Astrocyte of the spinal cord (primary cell): Measurements from ENCODE around the gene DPM2.

Source experiments
- DNase-seq: peaks from one replicate; pipeline ENCODE4 v3.0.0; 2011; ENCODE audit warnings: low read depth, low spot score
- H3K4me3 ChIP-seq: 2 replicates; pipeline ENCODE4 v1.5.1; 2011; ENCODE audit warnings: low read depth, mild to moderate bottlenecking, low read length, moderate library complexity
- CTCF ChIP-seq: IDR thresholded peaks from 2 replicates; pipeline ENCODE4 v1.5.1; 2012; ENCODE audit warnings: low read depth, mild to moderate bottlenecking, low read length, inconsistent platforms
- in situ Hi-C: cut with HindIII; loops from 2 replicates; pipeline ENCODE4 v1.10.0; 2017; ENCODE audit warnings: low sequenced_read_pairs

The DPM2 gene

GRCh38 chr9:127931092-127931881, 6.4 kb downstream of the DPM2 start:
- TF ChIP-seq CTCF = no peak
- peak overlapping the region; percentile 42 for H3K4me3 ChIP-seq
- peak; percentile 80 for DNase-seq
- in situ Hi-C loops = no loop called here

GRCh38 chr9:127930231-127931091, 7.2 kb downstream of the DPM2 start, which contains the start of gene PIP5KL1:
TSS of gene PIP5KL1 (minus strand) at chr9:127930777. CDS start at chr9:127930752, 25 bp downstream.
- peak within 1 kb of the TSS; percentile 42 for H3K4me3 ChIP-seq
- peak; percentile 38 for TF ChIP-seq CTCF
- DNase-seq = peak; percentile 85
- in situ Hi-C loops = no loop called here

- no peak for DNase-seq
- no peak overlapping the region for H3K4me3 ChIP-seq
- no peak for TF ChIP-seq CTCF
- in situ Hi-C loops = no loop called here
These were observed 8.1 kb downstream of the DPM2 start for GRCh38 chr9:127929625-127929979.

GRCh38 chr9:127928676-127929624, 8.7 kb downstream of the DPM2 start:
- H3K4me3 ChIP-seq = no peak overlapping the region
- in situ Hi-C loops = no loop called here
- TF ChIP-seq CTCF = no peak
- no peak for DNase-seq

- in situ Hi-C loops = no loop called here
- H3K4me3 ChIP-seq = no peak overlapping the region
These were observed 9.5 kb downstream of the DPM2 start for GRCh38 chr9:127927988-127928675.

More at GRCh38 chr9:127927988-127928675, 9.5 kb downstream of the DPM2 start:
- no peak for TF ChIP-seq CTCF
- no peak for DNase-seq
